ENCODE results near the gene FDXACB1. TPM values are rescaled to one million over a fixed set of nuclear protein-coding genes. Genes with fewer than 3 reads are reported as not detected.

FDXACB1 gene
- total RNA-seq, 1 experiment from 2014 or later: 5.4 TPM

- ChIA-PET POLR2A (ENCODE audit: low non-redundant PET) (no interaction called here), CTCF (no interaction called here)
- Histone ChIP-seq H3K27ac (ENCODE audit: low read depth, low read length, poor library complexity, severe bottlenecking) (no peak overlapping the region), H3K36me3 (ENCODE audit: insufficient read depth, low read length, poor library complexity, severe bottlenecking) (peaks cover 14% of the 10 kb centered on the region), H3K4me3 (ENCODE audit: low read depth, low read length, poor library complexity, severe bottlenecking) (no peak overlapping the region), H3K27me3 (replicated peaks; ENCODE audit: insufficient read depth, low read depth, low read length, poor library complexity) (no peaks in the 10 kb centered on the region), H3K9me3 (ENCODE audit: low read depth, low read length, poor library complexity, severe bottlenecking) (no peaks in the 10 kb centered on the region), H3K4me1 (ENCODE audit: insufficient read depth, low read length, poor library complexity, severe bottlenecking) (peaks cover 22% of the 10 kb centered on the region)
- intact Hi-C loops (cut with micrococcal nuclease; ENCODE audit: unreplicated experiment): no loop called here
- DNase-seq (ENCODE audit: low spot score): no peak
- no TSS peak for BruUV-seq (replicated peaks)
- TF ChIP-seq EZH2 (IDR thresholded peaks at IDR 0.05; ENCODE audit: borderline replicate concordance, low read depth, low read length, poor library complexity, severe bottlenecking) (no peak), CTCF (conservative IDR thresholded peaks at IDR 0.05; ENCODE audit: low read depth, low read length) (no peak)
Observed at GRCh38 chr11:111836721-111837120, 42.2 kb downstream of the FDXACB1 start.

- Histone ChIP-seq H3K4me1 (ENCODE audit: insufficient read depth, low read length, poor library complexity, severe bottlenecking) (peaks cover 20% of the 10 kb centered on the region), H3K4me3 (ENCODE audit: low read depth, low read length, poor library complexity, severe bottlenecking) (no peak overlapping the region), H3K36me3 (ENCODE audit: insufficient read depth, low read length, poor library complexity, severe bottlenecking) (peaks cover 14% of the 10 kb centered on the region), H3K9me3 (ENCODE audit: low read depth, low read length, poor library complexity, severe bottlenecking) (no peaks in the 10 kb centered on the region), H3K27me3 (replicated peaks; ENCODE audit: insufficient read depth, low read depth, low read length, poor library complexity) (no peaks in the 10 kb centered on the region), H3K27ac (ENCODE audit: low read depth, low read length, poor library complexity, severe bottlenecking) (no peak overlapping the region)
- intact Hi-C loops (cut with micrococcal nuclease; ENCODE audit: unreplicated experiment): no loop called here
- POLR2A ChIA-PET (ENCODE audit: low non-redundant PET): no interaction called here
- DNase-seq (ENCODE audit: low spot score): no peak
- CTCF ChIA-PET: no interaction called here
- no TSS peak for BruUV-seq (replicated peaks)
- TF ChIP-seq CTCF (conservative IDR thresholded peaks at IDR 0.05; ENCODE audit: low read depth, low read length) (no peak), EZH2 (IDR thresholded peaks at IDR 0.05; ENCODE audit: borderline replicate concordance, low read depth, low read length, poor library complexity, severe bottlenecking) (no peak)
Observed at GRCh38 chr11:111836162-111836561, 42.8 kb downstream of the FDXACB1 start.

GRCh38 chr11:111835665-111836064 lies 43.3 kb downstream of the FDXACB1 start:
- TF ChIP-seq CTCF (conservative IDR thresholded peaks at IDR 0.05; ENCODE audit: low read depth, low read length) (no peak), EZH2 (IDR thresholded peaks at IDR 0.05; ENCODE audit: borderline replicate concordance, low read depth, low read length, poor library complexity, severe bottlenecking) (no peak)
- ChIA-PET CTCF (interaction anchor here (0.6 kb wide), 1 partner anchor 66 kb away, joined by 3 read pairs; no protein-coding TSS in a partner anchor), POLR2A (ENCODE audit: low non-redundant PET) (no interaction called here)
- H3K9me3 ChIP-seq (ENCODE audit: low read depth, low read length, poor library complexity, severe bottlenecking): no peaks in the 10 kb centered on the region
- no peak for DNase-seq (ENCODE audit: low spot score)
- H3K27me3 ChIP-seq (replicated peaks; ENCODE audit: insufficient read depth, low read depth, low read length, poor library complexity): no peaks in the 10 kb centered on the region
- no peak overlapping the region for H3K4me3 ChIP-seq (ENCODE audit: low read depth, low read length, poor library complexity, severe bottlenecking)
- BruUV-seq (replicated peaks): no TSS peak
- no peak overlapping the region for H3K27ac ChIP-seq (ENCODE audit: low read depth, low read length, poor library complexity, severe bottlenecking)
- H3K36me3 ChIP-seq (ENCODE audit: insufficient read depth, low read length, poor library complexity, severe bottlenecking): peaks cover 14% of the 10 kb centered on the region
- H3K4me1 ChIP-seq (ENCODE audit: insufficient read depth, low read length, poor library complexity, severe bottlenecking): peaks cover 18% of the 10 kb centered on the region
- intact Hi-C loops (cut with micrococcal nuclease; ENCODE audit: unreplicated experiment): no loop called here

Measured in A673 (cell line).